SK-N-MC (cell line): ENCODE measurements around the gene GLI3.

Experiments
- EZH2 ChIP-seq: fragments of 200-600 bp; sonication (generic); IDR thresholded peaks from one replicate; pipeline ENCODE4 v1.6.1; 2017; ENCODE audit warnings: antibody characterized with exemption
- POLR2AphosphoS5 ChIP-seq: IDR thresholded peaks from 2 replicates; pipeline ENCODE4 v1.6.1; 2012; ENCODE audit warnings: mild to moderate bottlenecking, low read depth, low read length, borderline replicate concordance

DNA sequence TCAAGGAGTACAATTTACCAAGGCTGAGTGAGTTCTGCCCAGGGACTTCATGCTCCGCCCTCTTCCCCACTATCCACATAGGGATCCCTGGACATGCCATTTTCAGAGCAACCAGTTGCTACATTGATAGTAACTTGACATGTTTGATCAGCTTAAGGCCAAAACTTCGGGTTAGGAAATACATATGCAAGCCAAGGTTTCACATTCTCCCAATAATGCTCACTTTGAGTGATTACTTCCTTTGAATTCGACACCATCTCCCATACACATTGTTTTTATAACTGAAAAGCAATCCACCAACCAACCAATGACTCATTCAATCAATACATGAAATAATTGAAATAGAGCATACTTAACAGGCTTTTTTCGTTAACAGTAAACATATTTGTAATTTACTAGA is 137.9 kb downstream of the GLI3 start:
- TF ChIP-seq EZH2 (no peak), POLR2AphosphoS5 (no peak)
